Left ventricle myocardium inferior (tissue), 1 donor: ENCODE measurements around the gene ACOX3. TPM values are rescaled to one million over a fixed set of nuclear protein-coding genes. Genes with fewer than 3 reads are reported as not detected.
A peak's percentile ranks its signal among the peaks of the same experiment; 100 is the strongest.
"Not testable (repeated sequence)": the region's sequence is repeated elsewhere in the genome, so short reads cannot be mapped to it uniquely, and the experiment has no call there.

Experiments used
- DNase-seq: peaks from one replicate; pipeline ENCODE4 v3.0.0-alpha.2; 2020
- H3K27ac ChIP-seq: fragments of 200-600 bp; replicated peaks from 2 replicates; pipeline ENCODE4 v1.8.0; 2021
- H3K27me3 ChIP-seq: fragments of 200-600 bp; 2 replicates; pipeline ENCODE4 v1.8.0; 2021; ENCODE audit warnings: low read depth
- H3K36me3 ChIP-seq: fragments of 200-600 bp; 2 replicates; pipeline ENCODE4 v1.8.0; 2021
- H3K4me1 ChIP-seq: fragments of 200-600 bp; 2 replicates; pipeline ENCODE4 v1.8.0; 2021
- H3K4me3 ChIP-seq: fragments of 200-600 bp; 2 replicates; pipeline ENCODE4 v1.8.0; 2021; ENCODE audit warnings: mild to moderate bottlenecking, moderate library complexity
- H3K9me3 ChIP-seq: fragments of 200-600 bp; replicated peaks from 2 replicates; pipeline ENCODE4 v1.8.0; 2021
- intact Hi-C: fragments of 100-400 bp; cut with micrococcal nuclease; formaldehyde crosslinking; loops from one replicate; pipeline ENCODE4 v1.11.0; 2022
- total RNA-seq: library from RNA; stranded (reverse); fragmentation: NEBNext Ultra II Directional; extraction: Animal tissue kit (Norgen Biotek cat#: 25700); gene quantifications from one replicate; pipeline ENCODE4 v1.2.1, GENCODE V29; 2021
- TF ChIP-seq, protein P1 (sequence below): fragments of 200-600 bp; IDR thresholded peaks from 2 replicates; pipeline ENCODE4 v1.8.0; 2021; ENCODE audit warnings: antibody characterized with exemption, mild to moderate bottlenecking, borderline replicate concordance
- donor health status: DM: no; HTN: yes; CAD: no; lungs with severe emphysema.

The ACOX3 gene
- total RNA-seq, 1 donor from 2014 or later = 22.0 TPM

DNA sequence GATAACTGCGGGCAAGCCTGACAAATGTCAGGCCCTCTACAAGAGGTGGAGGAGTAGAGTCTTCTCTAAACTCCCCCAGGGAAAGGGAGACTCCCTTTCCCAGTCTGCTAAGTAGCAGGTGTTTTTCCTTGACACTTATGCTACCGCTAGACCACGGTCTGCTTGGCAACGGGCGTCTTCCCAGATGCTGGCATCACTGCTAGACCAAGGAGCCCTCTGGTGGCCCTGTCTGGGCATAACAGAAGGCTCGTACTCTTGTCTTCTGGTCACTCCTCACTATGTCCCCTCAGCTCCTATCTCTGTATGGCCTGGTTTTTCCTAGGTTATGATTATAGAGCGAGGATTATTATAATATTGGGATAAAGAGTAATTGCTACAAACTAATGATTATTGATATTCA lies 33.6 kb downstream of the ACOX3 start:
- Histone ChIP-seq H3K36me3 (peaks cover 51% of the 10 kb centered on the region), H3K4me1 (peaks cover 72% of the 10 kb centered on the region)
- peak; percentile 63 for DNase-seq
- H3K27me3 ChIP-seq, H3K27ac ChIP-seq, H3K4me3 ChIP-seq, H3K9me3 ChIP-seq, intact Hi-C loops: not testable (repeated sequence)
- TF ChIP-seq, protein P1, sequence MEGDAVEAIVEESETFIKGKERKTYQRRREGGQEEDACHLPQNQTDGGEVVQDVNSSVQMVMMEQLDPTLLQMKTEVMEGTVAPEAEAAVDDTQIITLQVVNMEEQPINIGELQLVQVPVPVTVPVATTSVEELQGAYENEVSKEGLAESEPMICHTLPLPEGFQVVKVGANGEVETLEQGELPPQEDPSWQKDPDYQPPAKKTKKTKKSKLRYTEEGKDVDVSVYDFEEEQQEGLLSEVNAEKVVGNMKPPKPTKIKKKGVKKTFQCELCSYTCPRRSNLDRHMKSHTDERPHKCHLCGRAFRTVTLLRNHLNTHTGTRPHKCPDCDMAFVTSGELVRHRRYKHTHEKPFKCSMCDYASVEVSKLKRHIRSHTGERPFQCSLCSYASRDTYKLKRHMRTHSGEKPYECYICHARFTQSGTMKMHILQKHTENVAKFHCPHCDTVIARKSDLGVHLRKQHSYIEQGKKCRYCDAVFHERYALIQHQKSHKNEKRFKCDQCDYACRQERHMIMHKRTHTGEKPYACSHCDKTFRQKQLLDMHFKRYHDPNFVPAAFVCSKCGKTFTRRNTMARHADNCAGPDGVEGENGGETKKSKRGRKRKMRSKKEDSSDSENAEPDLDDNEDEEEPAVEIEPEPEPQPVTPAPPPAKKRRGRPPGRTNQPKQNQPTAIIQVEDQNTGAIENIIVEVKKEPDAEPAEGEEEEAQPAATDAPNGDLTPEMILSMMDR = peak; percentile 65

DNA sequence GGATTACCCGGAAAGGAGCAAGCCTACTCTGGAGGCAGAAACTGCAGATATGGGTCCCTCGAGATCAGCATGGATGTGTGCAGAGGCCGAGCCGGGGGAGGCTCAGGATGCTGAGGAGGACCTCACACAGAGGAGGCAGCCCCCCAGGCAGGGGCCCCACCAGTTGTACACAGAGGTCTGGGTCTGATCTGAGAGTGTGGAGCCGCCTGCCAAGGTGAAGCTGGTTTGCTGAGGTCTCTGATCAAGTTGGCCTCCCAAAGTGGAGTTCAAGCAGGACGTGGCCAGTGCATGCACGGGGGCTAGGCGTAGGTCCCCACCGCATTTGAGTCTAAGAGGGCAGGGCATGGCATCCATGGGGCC lies 35.0 kb downstream of the ACOX3 start:
- peak overlapping the region; percentile 70 for H3K27ac ChIP-seq
- H3K9me3 ChIP-seq = no peaks in the 10 kb centered on the region
- no peak overlapping the region for H3K4me3 ChIP-seq
- peaks cover 40% of the 10 kb centered on the region for H3K36me3 ChIP-seq
- no peak for DNase-seq
- intact Hi-C loops = no loop called here
- TF ChIP-seq, protein P1 = no peak
- peaks cover 76% of the 10 kb centered on the region for H3K4me1 ChIP-seq
- no peaks in the 10 kb centered on the region for H3K27me3 ChIP-seq

DNA sequence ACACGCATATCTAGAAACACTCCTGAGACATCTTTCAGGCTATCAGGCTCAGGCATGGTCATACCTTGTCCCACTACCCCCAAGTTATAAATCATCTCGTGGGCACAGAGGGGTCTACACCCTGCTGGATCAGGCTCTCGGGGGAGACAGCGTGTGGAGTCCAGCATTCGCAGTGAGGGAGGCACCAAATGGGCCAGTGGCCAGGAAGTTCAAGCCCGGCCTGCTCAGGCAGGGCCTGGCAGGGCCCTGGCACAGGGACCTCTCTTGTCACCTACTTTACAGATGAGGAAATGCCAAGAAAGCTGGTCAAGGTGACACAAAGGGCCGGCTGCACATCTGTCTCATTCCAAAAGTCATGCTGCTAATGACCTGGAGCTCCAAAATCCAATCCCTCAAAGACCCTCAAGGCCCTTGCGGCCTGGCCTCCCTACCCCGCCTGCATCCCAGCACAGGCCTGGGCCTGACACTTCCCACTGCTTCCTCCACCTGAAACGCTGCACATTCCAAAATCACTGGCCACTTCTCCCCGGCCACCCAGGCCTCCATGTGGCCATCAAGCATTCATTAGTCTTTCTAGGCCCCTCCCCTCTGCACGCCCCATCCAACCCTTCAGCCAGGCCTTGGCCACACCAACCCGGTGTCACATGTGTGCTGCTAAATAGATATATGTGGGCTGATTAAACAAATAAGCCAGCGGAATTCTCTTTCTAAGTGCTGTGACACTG lies 35.6 kb downstream of the ACOX3 start:
- intact Hi-C loops = loop anchor here (5.0 kb wide), 1 partner anchor 163 kb away; no protein-coding TSS in a partner anchor
- TF ChIP-seq, protein P1 = no peak
- no peak for DNase-seq
- H3K9me3 ChIP-seq = no peaks in the 10 kb centered on the region
- peak overlapping the region; percentile 70 for H3K27ac ChIP-seq
- H3K36me3 ChIP-seq = peaks cover 40% of the 10 kb centered on the region
- H3K4me1 ChIP-seq = peaks cover 70% of the 10 kb centered on the region
- no peak overlapping the region for H3K4me3 ChIP-seq
- no peaks in the 10 kb centered on the region for H3K27me3 ChIP-seq

DNA sequence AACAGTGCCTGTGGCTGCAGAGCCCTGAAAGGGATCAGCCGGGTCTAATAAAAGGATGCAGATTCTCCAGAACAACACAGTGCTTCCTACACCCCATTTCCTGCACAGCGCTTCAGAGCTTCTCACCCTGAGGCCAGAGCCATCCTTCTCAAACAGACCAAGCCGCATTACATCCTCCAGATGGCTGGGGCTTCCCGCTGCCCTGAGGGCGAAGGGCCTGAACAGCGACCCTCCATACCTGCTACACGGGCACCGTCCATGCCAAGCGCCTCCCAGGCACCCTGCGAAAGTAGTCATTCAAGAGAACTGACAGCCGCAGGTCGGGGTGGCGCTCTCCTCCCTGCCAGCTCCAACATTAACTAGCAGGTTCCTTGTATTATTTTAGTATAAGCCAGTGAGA lies 36.5 kb downstream of the ACOX3 start:
- no peaks in the 10 kb centered on the region for H3K9me3 ChIP-seq
- H3K36me3 ChIP-seq = peaks cover 42% of the 10 kb centered on the region
- no peak overlapping the region for H3K4me3 ChIP-seq
- TF ChIP-seq, protein P1 = no peak
- no peaks in the 10 kb centered on the region for H3K27me3 ChIP-seq
- peaks cover 61% of the 10 kb centered on the region for H3K4me1 ChIP-seq
- H3K27ac ChIP-seq = peak overlapping the region; percentile 81
- intact Hi-C loops = loop anchor here (5.0 kb wide), 1 partner anchor 162 kb away; no protein-coding TSS in a partner anchor
- DNase-seq = no peak

DNA sequence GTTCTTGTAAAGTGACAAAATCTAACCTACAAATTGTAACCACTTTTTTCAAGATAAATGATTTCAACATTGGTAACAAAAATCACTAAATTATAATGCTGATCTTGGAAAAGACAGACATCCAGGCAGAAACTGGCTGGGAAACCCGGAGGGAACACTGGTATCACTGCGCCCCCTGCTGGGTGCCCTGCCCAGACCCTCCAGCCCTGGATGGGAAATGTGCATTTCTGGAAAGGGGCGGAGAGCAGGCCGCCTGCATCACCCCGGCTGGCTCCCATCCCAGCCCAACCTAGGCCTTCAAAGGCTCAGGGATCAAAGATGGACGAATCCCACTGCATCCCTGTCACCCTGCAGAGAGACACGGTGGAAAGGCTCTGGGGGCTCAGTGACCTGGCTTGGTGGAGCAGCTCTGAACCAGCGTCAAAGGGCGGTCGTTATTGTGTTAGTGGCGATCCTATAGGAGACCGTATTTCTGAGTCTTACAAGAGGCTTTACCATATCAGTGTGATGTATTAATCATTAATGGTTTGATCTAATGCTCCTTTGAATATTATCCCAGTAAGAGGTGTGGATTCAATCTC lies 37.3 kb downstream of the ACOX3 start:
- H3K4me3 ChIP-seq = no peak overlapping the region
- H3K27ac ChIP-seq = peak overlapping the region; percentile 81
- no peaks in the 10 kb centered on the region for H3K27me3 ChIP-seq
- DNase-seq = peak; percentile 89
- intact Hi-C loops = loop anchor here (5.0 kb wide), 1 partner anchor 161 kb away; no protein-coding TSS in a partner anchor
- H3K36me3 ChIP-seq = peaks cover 42% of the 10 kb centered on the region
- TF ChIP-seq, protein P1 = peak; percentile 96
- no peaks in the 10 kb centered on the region for H3K9me3 ChIP-seq
- peaks cover 55% of the 10 kb centered on the region for H3K4me1 ChIP-seq
